K562 (cell line): ENCODE data around the gene IL23A. TPM values are rescaled to one million over a fixed set of nuclear protein-coding genes. Genes with fewer than 3 reads are reported as not detected.

Source experiments
- ARHGAP35 ChIP-seq: fragments of 450-650 bp; IDR thresholded peaks from 2 replicates; pipeline ENCODE4 v1.6.1; 2018; ENCODE audit not compliant: partially characterized antibody
- ATF6 ChIP-seq: sonication (generic); formaldehyde crosslinking; IDR thresholded peaks from 2 replicates; pipeline ENCODE4 v1.4.0; 2020; ENCODE audit warnings: mild to moderate bottlenecking, missing genetic modification reagents
- E4F1 ChIP-seq: fragments of 250-450 bp; sonication (Bioruptor Pico); IDR thresholded peaks from 2 replicates; pipeline ENCODE4 v1.5.0; 2021; ENCODE audit warnings: mild to moderate bottlenecking, borderline replicate concordance
- HCFC1 ChIP-seq: IDR thresholded peaks from 2 replicates; pipeline ENCODE4 v1.6.1; 2012; ENCODE audit warnings: low read depth, low read length, improper control_type of control experiment
- KLF10 ChIP-seq: fragments of 250-450 bp; sonication (Bioruptor Pico); IDR thresholded peaks from 2 replicates; pipeline ENCODE4 v1.6.1; 2021; ENCODE audit warnings: matching md5 sums
- PHF20 ChIP-seq: fragments of 450-650 bp; IDR thresholded peaks from 2 replicates; pipeline ENCODE4 v1.6.1; 2018; ENCODE audit not compliant: partially characterized antibody
- POU5F1 ChIP-seq: fragments of 150-350 bp; IDR thresholded peaks from 2 replicates; pipeline ENCODE4 v1.6.1; 2014; ENCODE audit warnings: borderline replicate concordance, low read length, low read depth, mild to moderate bottlenecking; ENCODE audit not compliant: partially characterized antibody
- RBBP5 ChIP-seq: fragments of 200-600 bp; sonication (generic); IDR thresholded peaks from 2 replicates; pipeline ENCODE4 v1.6.1; 2012; ENCODE audit warnings: borderline replicate concordance, mild to moderate bottlenecking, low read length, control low read depth, inconsistent platforms; ENCODE audit not compliant: insufficient read depth, poor library complexity, severe bottlenecking
- TEAD2 ChIP-seq: fragments of 450-650 bp; IDR thresholded peaks from 2 replicates; pipeline ENCODE4 v1.6.1; 2016; ENCODE audit warnings: missing genetic modification characterization, control low read depth, missing compliant biosample characterization
- TRIM25 ChIP-seq: fragments of 450-650 bp; IDR thresholded peaks from 2 replicates; pipeline ENCODE4 v1.7.0; 2016; ENCODE audit warnings: borderline replicate concordance
- ZNF121 ChIP-seq: sonication (generic); formaldehyde crosslinking; conservative IDR thresholded peaks from 2 replicates; pipeline ENCODE4 v1.8.0; 2022; ENCODE audit warnings: missing genetic modification reagents
- ZSCAN29 ChIP-seq: fragments of 450-650 bp; IDR thresholded peaks from 2 replicates; pipeline ENCODE4 v1.6.1; 2017
- polyA plus RNA-seq, 8 experiments: library from polyadenylated mRNA; depleted of rRNA in 4 of 8; stranded (reverse) in 5 of 8; unstranded in 3 of 8; fragments of >200 nt; fragmentation: Nextera tagmentation in 2 of 8; fragmentation: Illumina TruSeq in 1 of 8; extraction: Ambion mirVana in 2 of 8; extraction: Trizol in 1 of 8; gene quantifications; 2 replicates each; pipeline versions ENCODE4 v1.2.1 to v1.2.3, GENCODE V29; 2011 to 2014; ENCODE audit warnings: inconsistent platforms in 1 of 8, missing spikeins in 1 of 8
- total RNA-seq, 7 experiments: library from RNA; depleted of rRNA in 6 of 7; stranded (reverse); fragments of >200 nt in 6 of 7; fragmentation: Illumina TruSeq in 2 of 7; extraction: Trizol in 2 of 7; gene quantifications; 2 replicates each; pipeline versions ENCODE4 v1.2.1 to v1.2.3, GENCODE V29; 2011 to 2021; ENCODE audit warnings: low replicate concordance in 1 of 7
- TF ChIP-seq, protein P1 (sequence below): sonication (generic); formaldehyde crosslinking; IDR thresholded peaks from 2 replicates; pipeline ENCODE4 v1.8.0; 2022; ENCODE audit warnings: missing genetic modification reagents, mild to moderate bottlenecking, moderate library complexity, borderline replicate concordance
- TF ChIP-seq, protein P2 (sequence below): sonication (generic); formaldehyde crosslinking; IDR thresholded peaks from 2 replicates; pipeline ENCODE4 v1.8.0; 2023; ENCODE audit warnings: mild to moderate bottlenecking, missing genetic modification reagents

Gene IL23A
- total and polyA plus RNA-seq, 9 of the 15 experiments (the other 6 are each of a cell fraction or from before 2014, with no cell fraction given), result 4.4 to 37.2 (median 9.6) TPM

DNA sequence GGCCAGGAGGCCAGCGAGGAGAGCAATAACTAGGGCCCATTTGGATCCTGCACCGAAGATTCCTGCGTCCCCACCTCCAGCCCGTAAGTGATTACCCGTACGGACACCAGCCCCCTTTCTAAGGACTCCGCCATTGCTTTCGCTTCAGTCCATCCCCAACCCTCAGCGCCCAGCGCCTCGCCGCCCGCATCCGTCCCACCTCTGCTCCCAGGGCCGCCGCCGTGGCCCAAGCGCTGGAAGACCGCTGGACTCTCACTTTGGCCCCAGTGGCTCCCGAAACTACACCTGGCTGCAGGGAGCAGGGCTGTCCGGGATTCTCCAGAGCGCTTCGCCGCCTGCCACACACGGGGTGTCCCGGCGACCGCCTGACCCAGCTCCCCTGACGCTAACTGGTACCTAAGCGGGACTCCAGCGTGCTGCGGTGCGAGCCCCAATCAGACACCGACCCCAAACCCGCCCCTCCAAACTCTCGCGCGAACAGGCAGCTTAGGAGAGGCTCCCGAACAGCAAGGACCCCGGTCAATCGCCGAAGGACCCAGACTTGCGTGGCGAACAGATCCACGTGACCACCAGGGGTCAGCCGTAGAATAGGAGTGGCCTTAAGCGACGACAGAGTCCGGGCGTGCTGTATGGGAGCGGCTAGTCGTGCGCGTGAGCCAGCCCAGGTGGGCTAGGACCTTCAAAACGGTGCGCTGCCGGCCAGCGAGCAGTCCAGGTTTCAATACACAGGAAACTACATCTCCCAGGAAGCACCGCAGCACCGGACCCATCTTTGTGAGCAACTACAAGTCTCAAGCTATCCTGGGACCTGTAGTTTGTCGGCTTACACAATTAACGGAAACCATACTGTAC is 22.8 kb upstream of the IL23A start, which contains the start of gene CNPY2 (continued):
- TF ChIP-seq, protein P1, sequence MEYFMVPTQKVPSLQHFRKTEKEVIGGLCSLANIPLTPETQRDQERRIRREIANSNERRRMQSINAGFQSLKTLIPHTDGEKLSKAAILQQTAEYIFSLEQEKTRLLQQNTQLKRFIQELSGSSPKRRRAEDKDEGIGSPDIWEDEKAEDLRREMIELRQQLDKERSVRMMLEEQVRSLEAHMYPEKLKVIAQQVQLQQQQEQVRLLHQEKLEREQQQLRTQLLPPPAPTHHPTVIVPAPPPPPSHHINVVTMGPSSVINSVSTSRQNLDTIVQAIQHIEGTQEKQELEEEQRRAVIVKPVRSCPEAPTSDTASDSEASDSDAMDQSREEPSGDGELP (CRISPR knock-in tag), result peak; percentile 95
- peak; percentile 77 for TF ChIP-seq RBBP5
- no peak for TF ChIP-seq ZNF121 (CRISPR knock-in tag)
- TF ChIP-seq TEAD2 (tag), result no peak
- no peak for TF ChIP-seq TRIM25
- TF ChIP-seq HCFC1, result peak; percentile 99
- TF ChIP-seq ZSCAN29, result no peak
- TF ChIP-seq PHF20, result peak; percentile 51
- TF ChIP-seq, protein P2, sequence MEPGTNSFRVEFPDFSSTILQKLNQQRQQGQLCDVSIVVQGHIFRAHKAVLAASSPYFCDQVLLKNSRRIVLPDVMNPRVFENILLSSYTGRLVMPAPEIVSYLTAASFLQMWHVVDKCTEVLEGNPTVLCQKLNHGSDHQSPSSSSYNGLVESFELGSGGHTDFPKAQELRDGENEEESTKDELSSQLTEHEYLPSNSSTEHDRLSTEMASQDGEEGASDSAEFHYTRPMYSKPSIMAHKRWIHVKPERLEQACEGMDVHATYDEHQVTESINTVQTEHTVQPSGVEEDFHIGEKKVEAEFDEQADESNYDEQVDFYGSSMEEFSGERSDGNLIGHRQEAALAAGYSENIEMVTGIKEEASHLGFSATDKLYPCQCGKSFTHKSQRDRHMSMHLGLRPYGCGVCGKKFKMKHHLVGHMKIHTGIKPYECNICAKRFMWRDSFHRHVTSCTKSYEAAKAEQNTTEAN (CRISPR knock-in tag), result 0 out of 2 replicates have a peak, but pooled peaks have one; percentile 73
- TF ChIP-seq E4F1 (CRISPR knock-in tag), result no peak
- no peak for TF ChIP-seq KLF10
- peak; percentile 38; the same call in 1 of the 2 replicates for TF ChIP-seq ATF6 (CRISPR knock-in tag)
- TF ChIP-seq POU5F1, result peak; percentile 7
- TF ChIP-seq ARHGAP35, result no peak
